HG02973 (cell line): ENCODE results near the gene TTLL7.

Experiments used
- ATAC-seq: cut with Tn5 transposase; IDR thresholded peaks from one replicate; pipeline ENCODE4 v1.9.1; 2021; ENCODE audit warnings: moderate library complexity; ENCODE audit not compliant: unreplicated experiment

TTLL7 gene

DNA sequence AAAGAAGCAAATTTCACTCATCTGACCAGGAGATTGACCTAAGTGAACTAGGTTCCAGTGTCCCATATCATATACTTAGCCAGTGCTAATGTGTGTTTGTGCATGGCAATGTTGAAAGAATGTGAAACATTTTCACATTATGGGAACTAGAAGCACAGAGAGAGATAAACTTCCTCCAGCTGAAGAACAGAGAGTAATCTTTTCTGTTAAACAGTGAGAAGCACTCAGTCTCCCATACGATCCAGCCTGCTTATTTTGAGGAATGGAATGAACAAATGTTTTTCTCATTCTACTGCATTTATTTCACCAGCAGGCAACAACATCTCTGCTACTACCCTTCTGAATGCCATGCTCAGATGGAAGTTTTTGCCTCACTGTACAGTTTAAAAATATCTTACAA, 170.5 kb downstream of the TTLL7 start:
- no peak for ATAC-seq

DNA sequence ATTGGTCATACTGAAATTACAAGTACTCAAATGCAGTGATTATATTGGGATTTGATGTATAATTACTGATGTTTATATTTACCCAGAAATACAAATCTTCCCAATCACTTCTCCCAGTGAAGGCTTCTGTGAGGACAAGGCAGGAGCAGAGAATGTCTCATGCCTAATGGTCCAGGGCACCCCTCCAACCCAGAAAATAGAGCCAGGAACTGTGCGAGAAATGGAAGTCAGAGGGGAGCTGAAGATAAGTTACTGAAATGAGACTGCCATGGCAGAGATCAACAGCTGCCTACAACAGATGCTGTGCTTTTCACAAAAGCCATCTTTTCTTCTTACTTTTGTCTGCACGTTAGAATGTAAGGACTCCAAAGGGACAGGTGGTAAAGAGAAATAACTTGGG, 171.2 kb downstream of the TTLL7 start:
- ATAC-seq = no peak

GRCh38 chr1:83822208-83822607, 176.7 kb downstream of the TTLL7 start:
- no peak for ATAC-seq

DNA sequence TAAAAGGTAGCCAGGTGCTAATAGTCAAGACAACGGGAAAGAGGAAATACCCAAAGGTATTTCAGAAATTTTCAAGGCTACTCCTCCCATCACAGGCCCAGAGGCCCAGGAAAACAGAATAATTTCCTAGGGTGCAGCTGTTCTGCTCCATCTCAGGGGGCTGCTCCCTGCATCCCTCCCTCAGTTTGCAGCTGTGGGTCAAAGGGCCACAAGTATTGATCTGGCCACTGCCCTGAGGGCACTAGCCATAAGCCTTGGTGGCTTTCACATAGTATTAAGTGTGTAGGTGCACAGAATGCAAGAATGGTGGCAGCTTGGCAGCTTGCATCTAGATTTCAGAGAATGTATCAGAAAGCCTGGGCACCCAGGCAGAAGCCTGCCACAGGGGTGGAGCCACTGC, 179.5 kb downstream of the TTLL7 start:
- no peak for ATAC-seq

- no peak for ATAC-seq
Observed at GRCh38 chr1:83818916-83819315, 180.0 kb downstream of the TTLL7 start.

- no peak for ATAC-seq
Observed at GRCh38 chr1:83816836-83817235, 182.1 kb downstream of the TTLL7 start.

- ATAC-seq = no peak
Observed at GRCh38 chr1:83815330-83815729, 183.6 kb downstream of the TTLL7 start.
